ENCODE results near the gene MDFI.
A peak's percentile ranks its signal among the peaks of the same experiment; 100 is the strongest.

The MDFI gene

GRCh38 chr6:41602422-41602743 is 35.9 kb upstream of the MDFI start:
- TF ChIP-seq CTCF (IDR thresholded peaks at IDR 0.05; ENCODE audit: low read length) (no peak), EZH2 (IDR thresholded peaks at IDR 0.05; ENCODE audit: borderline replicate concordance, low read length) (no peak)
- Histone ChIP-seq H3K79me2 (ENCODE audit: insufficient read depth, low read length) (no peaks in the 10 kb centered on the region), H3K9me2 (ENCODE audit: low read depth, low read length) (no peaks in the 10 kb centered on the region), H4K20me1 (ENCODE audit: insufficient read depth, low read length) (no peaks in the 10 kb centered on the region), H3K27ac (ENCODE audit: low read depth, low read length, poor library complexity, severe bottlenecking) (no peak overlapping the region), H3K4me2 (ENCODE audit: low read length) (no peak overlapping the region), H3K36me3 (ENCODE audit: insufficient read depth, low read length) (no peaks in the 10 kb centered on the region), H3K4me1 (ENCODE audit: insufficient read depth, low read length, severe bottlenecking) (peaks cover 10% of the 10 kb centered on the region), H3K27me3 (ENCODE audit: insufficient read depth, low read length) (0 out of 2 replicates have a peak, but pooled peaks cover under 1% of the 10 kb centered on the region), H3K4me3 (ENCODE audit: low read depth, low read length, poor library complexity, severe bottlenecking) (no peak overlapping the region), H2AFZ (ENCODE audit: low read length) (no peak overlapping the region), H3K9me3 (ENCODE audit: low read length) (no peaks in the 10 kb centered on the region), H3K9ac (ENCODE audit: low read length) (no peak overlapping the region), H3F3A (ENCODE audit: insufficient read depth, low read length) (no peaks in the 10 kb centered on the region)

- H3K4me3 ChIP-seq (ENCODE audit: low read depth, low read length, poor library complexity, severe bottlenecking) = peak overlapping the region; percentile 12
- 0 out of 2 replicates have a peak, but pooled peaks cover 4% of the 10 kb centered on the region for H3K27me3 ChIP-seq (ENCODE audit: insufficient read depth, low read length)
- no peaks in the 10 kb centered on the region for H3F3A ChIP-seq (ENCODE audit: insufficient read depth, low read length)
- H3K4me2 ChIP-seq (ENCODE audit: low read length) = peak overlapping the region; percentile 34
- no peak overlapping the region for H3K9ac ChIP-seq (ENCODE audit: low read length)
- TF ChIP-seq CTCF (IDR thresholded peaks at IDR 0.05; ENCODE audit: low read length) (peak; percentile 95), EZH2 (IDR thresholded peaks at IDR 0.05; ENCODE audit: borderline replicate concordance, low read length) (no peak)
- no peak overlapping the region for H3K27ac ChIP-seq (ENCODE audit: low read depth, low read length, poor library complexity, severe bottlenecking)
- H4K20me1 ChIP-seq (ENCODE audit: insufficient read depth, low read length) = no peaks in the 10 kb centered on the region
- no peaks in the 10 kb centered on the region for H3K9me3 ChIP-seq (ENCODE audit: low read length)
- no peaks in the 10 kb centered on the region for H3K36me3 ChIP-seq (ENCODE audit: insufficient read depth, low read length)
- peaks cover 10% of the 10 kb centered on the region for H3K4me1 ChIP-seq (ENCODE audit: insufficient read depth, low read length, severe bottlenecking)
- H2AFZ ChIP-seq (ENCODE audit: low read length) = no peak overlapping the region
- no peaks in the 10 kb centered on the region for H3K79me2 ChIP-seq (ENCODE audit: insufficient read depth, low read length)
- H3K9me2 ChIP-seq (ENCODE audit: low read depth, low read length) = no peaks in the 10 kb centered on the region
These were observed 35.2 kb upstream of the MDFI start for GRCh38 chr6:41602864-41603608.

GRCh38 chr6:41604006-41604405 is 34.3 kb upstream of the MDFI start:
- Histone ChIP-seq H3K79me2 (ENCODE audit: insufficient read depth, low read length) (no peaks in the 10 kb centered on the region), H3K9ac (ENCODE audit: low read length) (no peak overlapping the region), H3F3A (ENCODE audit: insufficient read depth, low read length) (no peaks in the 10 kb centered on the region), H3K27ac (ENCODE audit: low read depth, low read length, poor library complexity, severe bottlenecking) (no peak overlapping the region), H3K27me3 (ENCODE audit: insufficient read depth, low read length) (0 out of 2 replicates have a peak, but pooled peaks cover 4% of the 10 kb centered on the region), H3K9me2 (ENCODE audit: low read depth, low read length) (no peaks in the 10 kb centered on the region), H3K4me2 (ENCODE audit: low read length) (no peak overlapping the region), H2AFZ (ENCODE audit: low read length) (no peak overlapping the region), H3K36me3 (ENCODE audit: insufficient read depth, low read length) (no peaks in the 10 kb centered on the region), H3K4me1 (ENCODE audit: insufficient read depth, low read length, severe bottlenecking) (peaks cover 10% of the 10 kb centered on the region), H3K9me3 (ENCODE audit: low read length) (no peaks in the 10 kb centered on the region), H4K20me1 (ENCODE audit: insufficient read depth, low read length) (no peaks in the 10 kb centered on the region), H3K4me3 (ENCODE audit: low read depth, low read length, poor library complexity, severe bottlenecking) (no peak overlapping the region)
- no peak for TF ChIP-seq CTCF (IDR thresholded peaks at IDR 0.05; ENCODE audit: low read length)
- no peak for TF ChIP-seq EZH2 (IDR thresholded peaks at IDR 0.05; ENCODE audit: borderline replicate concordance, low read length)

Measured in OCI-LY1 (cell line).